ENCODE measurements around the gene PDE11A.

DNA sequence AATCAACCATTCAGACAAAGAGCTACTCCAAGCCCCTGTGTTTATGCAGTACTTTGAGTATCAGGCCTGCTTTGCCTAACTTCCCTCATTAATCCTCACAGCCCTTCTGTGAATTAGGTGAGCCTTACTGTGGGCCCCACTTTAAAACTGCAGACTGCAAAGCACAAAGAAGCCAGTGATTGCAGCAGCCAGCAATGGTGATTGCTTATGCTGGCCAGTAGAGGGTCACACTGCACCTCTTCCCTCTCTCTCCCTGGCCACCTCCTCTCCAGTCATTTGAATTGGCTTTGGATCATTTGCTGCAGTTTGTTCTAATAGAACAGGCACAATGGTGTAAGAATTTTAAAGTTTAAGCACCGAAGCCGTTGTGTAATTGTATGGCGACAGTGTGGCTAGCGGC, 450.1 kb downstream of the PDE11A start:
- TF ChIP-seq ZNF274 (IDR thresholded peaks at IDR 0.05; ENCODE audit: borderline replicate concordance, extremely low read depth, low read length) (no peak), POLR2AphosphoS5 (IDR thresholded peaks at IDR 0.05; ENCODE audit: low read depth, low read length) (no peak), TCF12 (IDR thresholded peaks at IDR 0.05; ENCODE audit: low read depth, low read length) (no peak), POLR2A (IDR thresholded peaks at IDR 0.05; ENCODE audit: control extremely low read depth in 1 of 2, low read depth in 2 of 2, low read length in 2 of 2) (no peak), RAD21 (IDR thresholded peaks at IDR 0.05 in 1 of 2, conservative IDR thresholded peaks at IDR 0.05 in 1 of 2; ENCODE audit: low read depth in 2 of 2, low read length in 2 of 2) (peak; percentile 42 to 45), RFX5 (IDR thresholded peaks at IDR 0.05; ENCODE audit: borderline replicate concordance, low read depth, low read length) (no peak), HDAC6 (IDR thresholded peaks at IDR 0.05; ENCODE audit: low read depth, low read length) (no peak), RXRA (IDR thresholded peaks at IDR 0.05; ENCODE audit: insufficient read depth, low read depth, low read length) (no peak), CREB1 (IDR thresholded peaks at IDR 0.05) (no peak), ASH2L (IDR thresholded peaks at IDR 0.05; ENCODE audit: low read length) (no peak), SRF (IDR thresholded peaks at IDR 0.05; ENCODE audit: low read depth, low read length) (no peak), EP300 (IDR thresholded peaks at IDR 0.05; ENCODE audit: borderline replicate concordance in 1 of 2, low read depth in 2 of 2, low read length in 2 of 2) (no peak)
- TF ChIP-seq, protein P1, sequence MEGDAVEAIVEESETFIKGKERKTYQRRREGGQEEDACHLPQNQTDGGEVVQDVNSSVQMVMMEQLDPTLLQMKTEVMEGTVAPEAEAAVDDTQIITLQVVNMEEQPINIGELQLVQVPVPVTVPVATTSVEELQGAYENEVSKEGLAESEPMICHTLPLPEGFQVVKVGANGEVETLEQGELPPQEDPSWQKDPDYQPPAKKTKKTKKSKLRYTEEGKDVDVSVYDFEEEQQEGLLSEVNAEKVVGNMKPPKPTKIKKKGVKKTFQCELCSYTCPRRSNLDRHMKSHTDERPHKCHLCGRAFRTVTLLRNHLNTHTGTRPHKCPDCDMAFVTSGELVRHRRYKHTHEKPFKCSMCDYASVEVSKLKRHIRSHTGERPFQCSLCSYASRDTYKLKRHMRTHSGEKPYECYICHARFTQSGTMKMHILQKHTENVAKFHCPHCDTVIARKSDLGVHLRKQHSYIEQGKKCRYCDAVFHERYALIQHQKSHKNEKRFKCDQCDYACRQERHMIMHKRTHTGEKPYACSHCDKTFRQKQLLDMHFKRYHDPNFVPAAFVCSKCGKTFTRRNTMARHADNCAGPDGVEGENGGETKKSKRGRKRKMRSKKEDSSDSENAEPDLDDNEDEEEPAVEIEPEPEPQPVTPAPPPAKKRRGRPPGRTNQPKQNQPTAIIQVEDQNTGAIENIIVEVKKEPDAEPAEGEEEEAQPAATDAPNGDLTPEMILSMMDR (IDR thresholded peaks at IDR 0.05; ENCODE audit: control extremely low read depth in 1 of 3, insufficient read depth in 1 of 3, low read depth in 1 of 3, low read length in 3 of 3), result peak in 2 of 3 experiments; percentile 43 to 49; a peak in 2 of 4 replicates

Data from H1 (cell line).